Measurements from ENCODE around the gene RNF130. TPM values are rescaled to one million over a fixed set of nuclear protein-coding genes. Genes with fewer than 3 reads are reported as not detected.
A peak's percentile ranks its signal among the peaks of the same experiment; 100 is the strongest.

RNF130 gene
- total RNA-seq, 1 experiment from 2014 or later: 58.5 TPM

DNA sequence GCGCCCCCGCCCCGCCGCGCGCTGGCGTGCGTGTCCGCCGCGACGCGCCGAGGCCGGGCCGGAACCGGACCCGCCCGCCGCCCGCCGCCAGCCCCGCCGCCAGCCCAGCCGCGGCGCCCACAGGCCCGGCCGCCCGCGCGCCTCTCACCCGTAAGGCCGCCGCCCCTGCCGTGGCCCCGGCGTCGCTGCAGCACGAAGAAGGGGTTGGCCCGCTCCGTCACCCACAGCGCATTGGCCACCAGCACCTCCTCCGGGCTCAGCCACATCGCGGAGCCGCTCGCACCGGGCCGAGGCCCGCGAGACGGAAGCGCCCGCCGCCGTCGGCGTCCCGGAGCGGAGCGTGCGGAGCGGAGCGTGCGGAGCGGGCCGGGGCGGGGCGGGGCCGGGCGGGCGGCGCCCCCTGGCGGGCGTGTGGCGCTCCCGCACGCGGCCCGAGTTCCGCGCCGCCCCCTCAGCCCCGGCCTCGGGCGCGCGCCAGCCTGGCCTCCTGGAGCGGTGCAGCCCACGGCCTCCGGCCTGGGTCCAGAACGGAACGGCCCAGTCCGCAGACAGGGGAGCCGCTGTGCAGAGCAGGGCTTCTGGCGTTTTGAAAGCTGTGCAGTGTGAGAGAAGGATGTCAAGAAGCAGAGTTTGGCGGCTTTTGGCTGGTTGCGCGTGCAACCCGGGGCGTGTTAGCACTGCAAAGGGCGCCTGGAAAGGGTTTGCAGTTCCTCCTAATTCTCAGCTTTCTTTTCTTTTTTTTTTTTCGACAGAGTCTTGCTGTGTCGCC lies 163.8 kb downstream of the RNF130 start, which contains the start of gene TBC1D9B:
TBC1D9B (minus strand) TSS at position 342 of the 769 bp plus-strand sequence; CDS start at position 266, 76 bp downstream.
- Mint-ChIP-seq H3K27me3 (ENCODE audit: low read depth) (no peaks in the 10 kb centered on the region; the same call in 1 of the 2 replicates), H3K36me3 (peaks cover 18% of the 10 kb centered on the region), H3K4me3 (peak within 1 kb of the TSS; percentile 81), H3K4me1 (peaks cover 3% of the 10 kb centered on the region; the same call in 1 of the 2 replicates), H3K9me3 (no peaks in the 10 kb centered on the region), H3K27ac (no peak within 1 kb of the TSS)
- peak; percentile 60 for DNase-seq (ENCODE audit: low spot score)
- ChIA-PET CTCF (interaction anchor here (0.5 to 2.6 kb wide), 10 partner anchors 8 to 719 kb away, joined by 3 to 19 read pairs (median 3); no protein-coding TSS in a partner anchor), POLR2A (no interaction called here)
- peak; percentile 68 for ATAC-seq
- TF ChIP-seq, protein P1, sequence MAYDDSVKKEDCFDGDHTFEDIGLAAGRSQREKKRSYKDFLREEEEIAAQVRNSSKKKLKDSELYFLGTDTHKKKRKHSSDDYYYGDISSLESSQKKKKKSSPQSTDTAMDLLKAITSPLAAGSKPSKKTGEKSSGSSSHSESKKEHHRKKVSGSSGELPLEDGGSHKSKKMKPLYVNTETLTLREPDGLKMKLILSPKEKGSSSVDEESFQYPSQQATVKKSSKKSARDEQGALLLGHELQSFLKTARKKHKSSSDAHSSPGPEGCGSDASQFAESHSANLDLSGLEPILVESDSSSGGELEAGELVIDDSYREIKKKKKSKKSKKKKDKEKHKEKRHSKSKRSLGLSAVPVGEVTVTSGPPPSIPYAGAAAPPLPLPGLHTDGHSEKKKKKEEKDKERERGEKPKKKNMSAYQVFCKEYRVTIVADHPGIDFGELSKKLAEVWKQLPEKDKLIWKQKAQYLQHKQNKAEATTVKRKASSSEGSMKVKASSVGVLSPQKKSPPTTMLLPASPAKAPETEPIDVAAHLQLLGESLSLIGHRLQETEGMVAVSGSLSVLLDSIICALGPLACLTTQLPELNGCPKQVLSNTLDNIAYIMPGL (CRISPR knock-in tag; IDR thresholded peaks at IDR 0.05): peak; percentile 46
- TF ChIP-seq, protein P2, sequence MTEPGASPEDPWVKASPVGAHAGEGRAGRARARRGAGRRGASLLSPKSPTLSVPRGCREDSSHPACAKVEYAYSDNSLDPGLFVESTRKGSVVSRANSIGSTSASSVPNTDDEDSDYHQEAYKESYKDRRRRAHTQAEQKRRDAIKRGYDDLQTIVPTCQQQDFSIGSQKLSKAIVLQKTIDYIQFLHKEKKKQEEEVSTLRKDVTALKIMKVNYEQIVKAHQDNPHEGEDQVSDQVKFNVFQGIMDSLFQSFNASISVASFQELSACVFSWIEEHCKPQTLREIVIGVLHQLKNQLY (CRISPR knock-in tag; IDR thresholded peaks at IDR 0.05): no peak
- TF ChIP-seq, protein P3, sequence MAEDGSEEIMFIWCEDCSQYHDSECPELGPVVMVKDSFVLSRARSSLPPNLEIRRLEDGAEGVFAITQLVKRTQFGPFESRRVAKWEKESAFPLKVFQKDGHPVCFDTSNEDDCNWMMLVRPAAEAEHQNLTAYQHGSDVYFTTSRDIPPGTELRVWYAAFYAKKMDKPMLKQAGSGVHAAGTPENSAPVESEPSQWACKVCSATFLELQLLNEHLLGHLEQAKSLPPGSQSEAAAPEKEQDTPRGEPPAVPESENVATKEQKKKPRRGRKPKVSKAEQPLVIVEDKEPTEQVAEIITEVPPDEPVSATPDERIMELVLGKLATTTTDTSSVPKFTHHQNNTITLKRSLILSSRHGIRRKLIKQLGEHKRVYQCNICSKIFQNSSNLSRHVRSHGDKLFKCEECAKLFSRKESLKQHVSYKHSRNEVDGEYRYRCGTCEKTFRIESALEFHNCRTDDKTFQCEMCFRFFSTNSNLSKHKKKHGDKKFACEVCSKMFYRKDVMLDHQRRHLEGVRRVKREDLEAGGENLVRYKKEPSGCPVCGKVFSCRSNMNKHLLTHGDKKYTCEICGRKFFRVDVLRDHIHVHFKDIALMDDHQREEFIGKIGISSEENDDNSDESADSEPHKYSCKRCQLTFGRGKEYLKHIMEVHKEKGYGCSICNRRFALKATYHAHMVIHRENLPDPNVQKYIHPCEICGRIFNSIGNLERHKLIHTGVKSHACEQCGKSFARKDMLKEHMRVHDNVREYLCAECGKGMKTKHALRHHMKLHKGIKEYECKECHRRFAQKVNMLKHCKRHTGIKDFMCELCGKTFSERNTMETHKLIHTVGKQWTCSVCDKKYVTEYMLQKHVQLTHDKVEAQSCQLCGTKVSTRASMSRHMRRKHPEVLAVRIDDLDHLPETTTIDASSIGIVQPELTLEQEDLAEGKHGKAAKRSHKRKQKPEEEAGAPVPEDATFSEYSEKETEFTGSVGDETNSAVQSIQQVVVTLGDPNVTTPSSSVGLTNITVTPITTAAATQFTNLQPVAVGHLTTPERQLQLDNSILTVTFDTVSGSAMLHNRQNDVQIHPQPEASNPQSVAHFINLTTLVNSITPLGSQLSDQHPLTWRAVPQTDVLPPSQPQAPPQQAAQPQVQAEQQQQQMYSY (CRISPR knock-in tag; IDR thresholded peaks at IDR 0.05): peak; percentile 84
- peak; percentile 50 for TF ChIP-seq SP1 (CRISPR knock-in tag; conservative IDR thresholded peaks at IDR 0.05)
- no peak for TF ChIP-seq NR2C2 (CRISPR knock-in tag; IDR thresholded peaks at IDR 0.05)
- no peak for TF ChIP-seq ZNF423 (CRISPR knock-in tag; IDR thresholded peaks at IDR 0.05)
- TF ChIP-seq TP53 (CRISPR knock-in tag; IDR thresholded peaks at IDR 0.05): peak; percentile 68; the same call in 1 of the 2 replicates
- TF ChIP-seq, protein P4, sequence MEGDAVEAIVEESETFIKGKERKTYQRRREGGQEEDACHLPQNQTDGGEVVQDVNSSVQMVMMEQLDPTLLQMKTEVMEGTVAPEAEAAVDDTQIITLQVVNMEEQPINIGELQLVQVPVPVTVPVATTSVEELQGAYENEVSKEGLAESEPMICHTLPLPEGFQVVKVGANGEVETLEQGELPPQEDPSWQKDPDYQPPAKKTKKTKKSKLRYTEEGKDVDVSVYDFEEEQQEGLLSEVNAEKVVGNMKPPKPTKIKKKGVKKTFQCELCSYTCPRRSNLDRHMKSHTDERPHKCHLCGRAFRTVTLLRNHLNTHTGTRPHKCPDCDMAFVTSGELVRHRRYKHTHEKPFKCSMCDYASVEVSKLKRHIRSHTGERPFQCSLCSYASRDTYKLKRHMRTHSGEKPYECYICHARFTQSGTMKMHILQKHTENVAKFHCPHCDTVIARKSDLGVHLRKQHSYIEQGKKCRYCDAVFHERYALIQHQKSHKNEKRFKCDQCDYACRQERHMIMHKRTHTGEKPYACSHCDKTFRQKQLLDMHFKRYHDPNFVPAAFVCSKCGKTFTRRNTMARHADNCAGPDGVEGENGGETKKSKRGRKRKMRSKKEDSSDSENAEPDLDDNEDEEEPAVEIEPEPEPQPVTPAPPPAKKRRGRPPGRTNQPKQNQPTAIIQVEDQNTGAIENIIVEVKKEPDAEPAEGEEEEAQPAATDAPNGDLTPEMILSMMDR (IDR thresholded peaks at IDR 0.05): peak; percentile 41; the same call in 1 of the 2 replicates
- peak; percentile 32; the same call in 1 of the 2 replicates for TF ChIP-seq TEAD1 (CRISPR knock-in tag; IDR thresholded peaks at IDR 0.05)
- TF ChIP-seq SMAD4 (CRISPR knock-in tag; IDR thresholded peaks at IDR 0.05): no peak
- no peak for TF ChIP-seq ZNF671 (CRISPR knock-in tag; IDR thresholded peaks at IDR 0.05)
- TF ChIP-seq, protein P5, sequence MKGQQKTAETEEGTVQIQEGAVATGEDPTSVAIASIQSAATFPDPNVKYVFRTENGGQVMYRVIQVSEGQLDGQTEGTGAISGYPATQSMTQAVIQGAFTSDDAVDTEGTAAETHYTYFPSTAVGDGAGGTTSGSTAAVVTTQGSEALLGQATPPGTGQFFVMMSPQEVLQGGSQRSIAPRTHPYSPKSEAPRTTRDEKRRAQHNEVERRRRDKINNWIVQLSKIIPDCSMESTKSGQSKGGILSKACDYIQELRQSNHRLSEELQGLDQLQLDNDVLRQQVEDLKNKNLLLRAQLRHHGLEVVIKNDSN (CRISPR knock-in tag; IDR thresholded peaks at IDR 0.05): no peak
- TF ChIP-seq, protein P6, sequence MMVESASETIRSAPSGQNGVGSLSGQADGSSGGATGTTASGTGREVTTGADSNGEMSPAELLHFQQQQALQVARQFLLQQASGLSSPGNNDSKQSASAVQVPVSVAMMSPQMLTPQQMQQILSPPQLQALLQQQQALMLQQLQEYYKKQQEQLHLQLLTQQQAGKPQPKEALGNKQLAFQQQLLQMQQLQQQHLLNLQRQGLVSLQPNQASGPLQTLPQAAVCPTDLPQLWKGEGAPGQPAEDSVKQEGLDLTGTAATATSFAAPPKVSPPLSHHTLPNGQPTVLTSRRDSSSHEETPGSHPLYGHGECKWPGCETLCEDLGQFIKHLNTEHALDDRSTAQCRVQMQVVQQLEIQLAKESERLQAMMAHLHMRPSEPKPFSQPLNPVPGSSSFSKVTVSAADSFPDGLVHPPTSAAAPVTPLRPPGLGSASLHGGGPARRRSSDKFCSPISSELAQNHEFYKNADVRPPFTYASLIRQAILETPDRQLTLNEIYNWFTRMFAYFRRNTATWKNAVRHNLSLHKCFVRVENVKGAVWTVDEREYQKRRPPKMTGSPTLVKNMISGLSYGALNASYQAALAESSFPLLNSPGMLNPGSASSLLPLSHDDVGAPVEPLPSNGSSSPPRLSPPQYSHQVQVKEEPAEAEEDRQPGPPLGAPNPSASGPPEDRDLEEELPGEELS (CRISPR knock-in tag; IDR thresholded peaks at IDR 0.05): 0 out of 2 replicates have a peak, but pooled peaks have one; percentile 8
- TF ChIP-seq, protein P7, sequence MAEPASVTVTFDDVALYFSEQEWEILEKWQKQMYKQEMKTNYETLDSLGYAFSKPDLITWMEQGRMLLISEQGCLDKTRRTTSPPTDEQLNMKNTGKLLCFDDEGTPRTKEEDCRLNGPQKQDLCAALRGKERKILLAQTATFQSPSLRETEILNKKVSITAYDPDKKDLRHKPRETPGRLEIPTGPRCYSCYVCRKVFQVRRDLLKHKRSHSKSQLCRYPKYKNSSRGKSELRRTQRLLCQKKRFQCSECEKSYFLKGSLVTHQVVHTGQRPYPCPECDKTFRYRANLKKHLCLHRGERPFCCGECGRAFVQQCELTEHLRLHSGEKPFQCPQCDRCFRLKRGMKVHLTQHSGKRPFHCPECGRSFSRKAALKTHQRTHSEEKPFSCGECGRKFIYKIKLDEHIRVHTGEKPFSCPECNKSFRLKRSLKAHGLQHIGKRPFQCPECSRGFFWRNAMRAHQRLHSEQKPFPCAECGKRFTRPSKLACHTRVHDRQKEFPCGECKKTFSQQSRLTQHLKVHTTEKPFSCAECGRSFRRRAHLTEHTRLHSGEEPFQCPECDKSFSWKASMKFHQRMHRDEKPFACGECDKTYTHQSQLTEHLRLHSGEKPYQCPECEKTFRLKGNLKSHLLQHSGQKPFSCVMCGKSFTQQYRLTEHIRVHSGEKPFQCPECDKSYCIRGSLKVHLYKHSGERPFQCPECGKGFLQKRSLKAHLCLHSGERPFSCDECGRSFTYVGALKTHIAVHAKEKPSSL (CRISPR knock-in tag; conservative IDR thresholded peaks at IDR 0.05): no peak
- no peak for TF ChIP-seq JUN (CRISPR knock-in tag; IDR thresholded peaks at IDR 0.05)
- no peak for TF ChIP-seq RORB (CRISPR knock-in tag; IDR thresholded peaks at IDR 0.05)
- TF ChIP-seq ELF4 (CRISPR knock-in tag; IDR thresholded peaks at IDR 0.05; ENCODE audit: low read depth): no peak
- no peak for TF ChIP-seq JAZF1 (CRISPR knock-in tag; IDR thresholded peaks at IDR 0.05)
- TF ChIP-seq SOX15 (CRISPR knock-in tag; IDR thresholded peaks at IDR 0.05): no peak
- TF ChIP-seq ZBTB21 (CRISPR knock-in tag; IDR thresholded peaks at IDR 0.05; ENCODE audit: borderline replicate concordance): 0 out of 2 replicates have a peak, but pooled peaks have one; percentile 40
